ENCODE data around the gene C11orf87. TPM values are rescaled to one million over a fixed set of nuclear protein-coding genes. Genes with fewer than 3 reads are reported as not detected.

C11orf87 gene
- total RNA-seq, 1 donor from 2014 or later: 0.21 TPM

DNA sequence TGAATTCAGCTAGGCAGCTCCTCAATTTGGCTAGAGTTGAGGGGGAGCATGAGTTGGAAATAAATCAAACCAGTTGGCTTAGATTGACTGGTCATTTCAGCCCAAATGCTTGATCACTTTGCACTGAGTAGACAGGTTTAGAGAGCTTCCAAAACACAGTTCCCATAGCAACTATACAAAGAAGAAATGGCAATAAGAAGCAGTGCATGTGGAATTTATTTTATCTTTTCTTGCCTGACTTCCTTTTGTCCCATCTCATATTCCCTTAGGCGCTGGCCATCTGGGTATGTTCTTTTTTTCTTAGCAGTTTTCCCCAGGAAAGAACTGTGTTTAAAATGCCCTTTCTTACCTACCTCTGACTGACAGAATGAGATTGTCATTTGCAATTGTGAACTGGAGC, 38.7 kb upstream of the C11orf87 start:
- TF ChIP-seq, protein P1, sequence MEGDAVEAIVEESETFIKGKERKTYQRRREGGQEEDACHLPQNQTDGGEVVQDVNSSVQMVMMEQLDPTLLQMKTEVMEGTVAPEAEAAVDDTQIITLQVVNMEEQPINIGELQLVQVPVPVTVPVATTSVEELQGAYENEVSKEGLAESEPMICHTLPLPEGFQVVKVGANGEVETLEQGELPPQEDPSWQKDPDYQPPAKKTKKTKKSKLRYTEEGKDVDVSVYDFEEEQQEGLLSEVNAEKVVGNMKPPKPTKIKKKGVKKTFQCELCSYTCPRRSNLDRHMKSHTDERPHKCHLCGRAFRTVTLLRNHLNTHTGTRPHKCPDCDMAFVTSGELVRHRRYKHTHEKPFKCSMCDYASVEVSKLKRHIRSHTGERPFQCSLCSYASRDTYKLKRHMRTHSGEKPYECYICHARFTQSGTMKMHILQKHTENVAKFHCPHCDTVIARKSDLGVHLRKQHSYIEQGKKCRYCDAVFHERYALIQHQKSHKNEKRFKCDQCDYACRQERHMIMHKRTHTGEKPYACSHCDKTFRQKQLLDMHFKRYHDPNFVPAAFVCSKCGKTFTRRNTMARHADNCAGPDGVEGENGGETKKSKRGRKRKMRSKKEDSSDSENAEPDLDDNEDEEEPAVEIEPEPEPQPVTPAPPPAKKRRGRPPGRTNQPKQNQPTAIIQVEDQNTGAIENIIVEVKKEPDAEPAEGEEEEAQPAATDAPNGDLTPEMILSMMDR (conservative IDR thresholded peaks at IDR 0.05): no peak
- Mint-ChIP-seq H3K36me3 (ENCODE audit: low read depth) (no peaks in the 10 kb centered on the region), H3K9me3 (no peaks in the 10 kb centered on the region), H3K4me1 (peaks cover 13% of the 10 kb centered on the region), H3K27me3 (ENCODE audit: low read depth) (no peaks in the 10 kb centered on the region), H3K4me3 (no peak overlapping the region), H3K27ac (ENCODE audit: unreplicated experiment) (no peak overlapping the region)
- no peak for DNase-seq (ENCODE audit: low read depth, low spot score)

DNA sequence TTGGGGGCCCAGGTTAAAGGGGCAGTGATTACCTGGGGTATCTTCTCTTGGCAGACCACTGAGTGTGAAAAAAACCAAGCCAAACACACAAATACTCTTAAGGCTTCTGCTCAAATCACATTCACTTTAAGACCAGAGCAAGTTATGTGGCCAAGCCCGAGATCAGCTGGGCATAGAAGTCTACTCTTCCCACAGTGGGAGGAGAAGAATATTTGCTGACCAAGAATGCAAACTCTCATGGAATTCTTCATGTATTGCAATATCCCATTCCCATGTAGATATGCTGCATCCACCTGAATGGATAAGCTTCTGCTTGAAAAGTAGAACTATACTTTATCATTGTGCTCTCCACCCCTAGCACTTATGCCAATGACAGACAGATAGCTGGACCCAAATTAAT, 37.1 kb upstream of the C11orf87 start:
- Mint-ChIP-seq H3K9me3 (no peaks in the 10 kb centered on the region), H3K4me3 (no peak overlapping the region), H3K27me3 (ENCODE audit: low read depth) (no peaks in the 10 kb centered on the region), H3K36me3 (ENCODE audit: low read depth) (no peaks in the 10 kb centered on the region), H3K27ac (ENCODE audit: unreplicated experiment) (no peak overlapping the region), H3K4me1 (peaks cover 13% of the 10 kb centered on the region)
- no peak for DNase-seq (ENCODE audit: low read depth, low spot score)
- TF ChIP-seq, protein P1 (conservative IDR thresholded peaks at IDR 0.05): no peak

DNA sequence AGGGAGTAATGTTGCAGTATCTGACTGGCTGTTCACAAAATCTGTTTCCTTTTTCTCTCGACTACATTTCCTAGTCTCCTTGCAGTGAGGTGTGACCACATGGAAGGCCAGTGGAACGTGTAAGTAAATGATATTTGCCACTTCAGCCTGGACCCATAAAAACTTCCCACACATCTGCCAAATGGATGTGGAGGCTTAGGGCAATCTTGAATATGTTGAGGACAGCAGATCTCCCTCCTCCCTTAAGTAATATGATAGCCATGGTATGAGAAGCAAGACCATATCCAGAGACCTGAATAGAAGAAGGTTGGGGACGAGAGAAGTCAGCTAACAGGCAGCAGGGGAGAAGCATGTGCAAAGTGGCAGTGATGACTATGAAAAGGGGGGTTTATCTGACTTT, 33.0 kb upstream of the C11orf87 start:
- Mint-ChIP-seq H3K4me1 (peaks cover 1% of the 10 kb centered on the region), H3K27ac (ENCODE audit: unreplicated experiment) (no peak overlapping the region), H3K36me3 (ENCODE audit: low read depth) (no peaks in the 10 kb centered on the region), H3K27me3 (ENCODE audit: low read depth) (no peaks in the 10 kb centered on the region), H3K9me3 (peaks cover 2% of the 10 kb centered on the region), H3K4me3 (no peak overlapping the region)
- TF ChIP-seq, protein P1 (conservative IDR thresholded peaks at IDR 0.05): no peak
- no peak for DNase-seq (ENCODE audit: low read depth, low spot score)

DNA sequence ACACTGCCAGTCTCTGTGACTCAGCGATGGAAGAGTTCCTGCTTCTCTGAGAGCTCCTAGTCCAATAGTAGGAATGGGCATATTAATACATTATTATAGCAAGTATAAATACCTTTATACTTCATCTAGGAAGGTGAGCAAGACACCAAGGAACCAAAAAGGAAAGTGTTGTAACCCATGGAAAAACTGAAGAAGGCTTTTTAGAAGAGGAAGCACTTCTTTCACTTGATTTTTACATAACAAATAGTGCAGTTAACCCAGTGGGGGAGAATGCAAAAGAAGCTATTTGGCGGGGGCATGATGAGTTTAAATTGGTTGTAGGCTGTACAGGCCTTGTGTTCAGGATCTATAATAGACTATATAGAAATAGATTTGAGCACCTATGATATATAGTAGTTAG, 31.2 kb upstream of the C11orf87 start:
- no peaks in the 10 kb centered on the region for H3K36me3 Mint-ChIP-seq (ENCODE audit: low read depth)
- peaks cover 2% of the 10 kb centered on the region for H3K27me3 Mint-ChIP-seq (ENCODE audit: low read depth)
- no peak for DNase-seq (ENCODE audit: low read depth, low spot score)
- TF ChIP-seq, protein P1 (conservative IDR thresholded peaks at IDR 0.05): no peak
- no peak overlapping the region for H3K27ac Mint-ChIP-seq (ENCODE audit: unreplicated experiment)
- peaks cover 5% of the 10 kb centered on the region for H3K9me3 Mint-ChIP-seq
- H3K4me1 Mint-ChIP-seq: no peaks in the 10 kb centered on the region
- no peak overlapping the region for H3K4me3 Mint-ChIP-seq

DNA sequence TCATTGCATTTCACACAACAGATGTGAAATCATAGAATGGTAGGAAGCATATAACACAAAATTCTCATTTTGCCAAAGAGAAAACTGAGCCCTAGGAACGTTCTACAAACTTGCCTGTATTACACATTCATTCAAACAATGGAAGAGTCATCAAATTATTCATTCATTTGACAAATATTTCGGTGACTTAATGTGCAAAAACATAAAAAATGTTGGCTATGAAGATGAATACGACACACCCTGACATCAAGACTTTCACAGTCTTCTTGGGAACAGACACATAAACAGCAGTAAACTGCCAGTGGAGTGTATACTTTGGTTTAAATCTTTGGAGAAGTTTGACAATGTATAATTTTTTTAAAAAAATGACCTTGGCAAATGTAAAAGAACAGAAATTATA, 20.4 kb upstream of the C11orf87 start:
- no peaks in the 10 kb centered on the region for H3K36me3 Mint-ChIP-seq (ENCODE audit: low read depth)
- H3K27ac Mint-ChIP-seq (ENCODE audit: unreplicated experiment): no peak overlapping the region
- no peaks in the 10 kb centered on the region for H3K27me3 Mint-ChIP-seq (ENCODE audit: low read depth)
- DNase-seq (ENCODE audit: low read depth, low spot score): no peak
- H3K9me3 Mint-ChIP-seq: no peaks in the 10 kb centered on the region
- H3K4me3 Mint-ChIP-seq: no peak overlapping the region
- TF ChIP-seq, protein P1 (conservative IDR thresholded peaks at IDR 0.05): no peak
- H3K4me1 Mint-ChIP-seq: no peaks in the 10 kb centered on the region

DNA sequence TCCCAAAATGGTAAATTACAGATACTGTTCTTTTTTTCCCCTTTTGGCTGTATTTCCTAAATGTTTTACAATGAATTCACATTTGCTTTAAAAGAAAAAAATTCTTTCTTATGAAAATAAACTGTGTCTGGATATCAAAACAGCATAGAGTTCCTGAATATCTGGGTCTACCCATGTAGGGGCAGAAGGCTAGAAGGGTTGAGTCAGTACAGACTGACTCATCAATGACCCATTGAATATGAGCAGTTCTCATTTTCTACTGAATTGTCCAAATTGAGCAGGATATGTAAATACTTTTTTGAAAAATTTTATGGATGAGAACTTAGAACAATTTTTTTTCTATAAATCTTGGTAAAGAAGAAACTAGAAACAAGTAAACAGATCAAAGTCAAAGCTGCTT, 16.3 kb upstream of the C11orf87 start:
- TF ChIP-seq, protein P1 (conservative IDR thresholded peaks at IDR 0.05): no peak
- no peak for DNase-seq (ENCODE audit: low read depth, low spot score)
- H3K4me3 Mint-ChIP-seq: no peak overlapping the region
- no peak overlapping the region for H3K27ac Mint-ChIP-seq (ENCODE audit: unreplicated experiment)
- no peaks in the 10 kb centered on the region for H3K4me1 Mint-ChIP-seq
- H3K9me3 Mint-ChIP-seq: no peaks in the 10 kb centered on the region
- no peaks in the 10 kb centered on the region for H3K27me3 Mint-ChIP-seq (ENCODE audit: low read depth)
- H3K36me3 Mint-ChIP-seq (ENCODE audit: low read depth): no peaks in the 10 kb centered on the region
